Lower lobe of right lung (tissue), 2 donors: ENCODE measurements around the gene CACNA1C. TPM values are rescaled to one million over a fixed set of nuclear protein-coding genes. Genes with fewer than 3 reads are reported as not detected.

ENCODE experiments used
- ATAC-seq, 2 donors: fragments of 200-7000 bp; cut with Tn5 transposase; one replicate each; pipeline ENCODE4 v1.9.1; 2020 to 2022; ENCODE audit warnings: mild to moderate bottlenecking in 2 of 2, moderate library complexity in 2 of 2
- DNase-seq: peaks from one replicate; pipeline ENCODE4 v3.0.0-alpha.2; 2020
- H3K27ac ChIP-seq: fragments of 200-600 bp; one replicate; pipeline ENCODE4 v1.8.0; 2022
- H3K27me3 ChIP-seq: fragments of 200-600 bp; one replicate; pipeline ENCODE4 v1.8.0; 2022; ENCODE audit warnings: low read depth
- H3K36me3 ChIP-seq: fragments of 200-600 bp; one replicate; pipeline ENCODE4 v1.8.0; 2022; ENCODE audit warnings: mild to moderate bottlenecking
- H3K4me1 ChIP-seq: fragments of 200-600 bp; one replicate; pipeline ENCODE4 v1.8.0; 2022
- H3K4me3 ChIP-seq: fragments of 200-600 bp; one replicate; pipeline ENCODE4 v1.8.0; 2022; ENCODE audit warnings: mild to moderate bottlenecking
- H3K9me3 ChIP-seq: fragments of 200-600 bp; one replicate; pipeline ENCODE4 v1.8.0; 2022
- CTCF ChIP-seq: fragments of 200-600 bp; IDR thresholded peaks from one replicate; pipeline ENCODE4 v1.8.0; 2022; ENCODE audit warnings: antibody characterized with exemption, mild to moderate bottlenecking
- intact Hi-C: fragments of 100-400 bp; cut with DNase I; formaldehyde crosslinking; loops from one replicate; pipeline ENCODE4 v1.11.0; 2022
- total RNA-seq: library from RNA; stranded (reverse); fragmentation: NEBNext Ultra II Directional; extraction: Animal tissue kit (Norgen Biotek cat#: 25700); gene quantifications from one replicate; pipeline ENCODE4 v1.2.1, GENCODE V29; 2021
- donor health status: DM: no; HTN: yes; CAD: no; lungs with severe emphysema.

The CACNA1C gene
- total RNA-seq, 1 donor from 2014 or later = 8.4 TPM

GRCh38 chr12:2291947-2292346 lies 239.2 kb downstream of the CACNA1C start:
- intact Hi-C loops = no loop called here
- Histone ChIP-seq H3K36me3 (no peaks in the 10 kb centered on the region), H3K9me3 (no peaks in the 10 kb centered on the region), H3K27me3 (peaks cover 4% of the 10 kb centered on the region), H3K4me3 (no peak overlapping the region), H3K27ac (no peak overlapping the region), H3K4me1 (peaks cover 47% of the 10 kb centered on the region)
- ATAC-seq = no peak
- TF ChIP-seq CTCF = no peak
- DNase-seq = no peak

- H3K27ac ChIP-seq = no peak overlapping the region
- H3K36me3 ChIP-seq = no peaks in the 10 kb centered on the region
- intact Hi-C loops = no loop called here
- DNase-seq (no peak), ATAC-seq (no peak)
- TF ChIP-seq CTCF = no peak
- H3K27me3 ChIP-seq = peaks cover 4% of the 10 kb centered on the region
- H3K9me3 ChIP-seq = no peaks in the 10 kb centered on the region
- peaks cover 42% of the 10 kb centered on the region for H3K4me1 ChIP-seq
- no peak overlapping the region for H3K4me3 ChIP-seq
These were observed 239.8 kb downstream of the CACNA1C start for GRCh38 chr12:2292560-2292959.

GRCh38 chr12:2294651-2295475 lies 242.1 kb downstream of the CACNA1C start:
- Histone ChIP-seq H3K4me1 (peaks cover 27% of the 10 kb centered on the region), H3K4me3 (no peak overlapping the region), H3K36me3 (no peaks in the 10 kb centered on the region), H3K27ac (peak overlapping the region; percentile 18), H3K9me3 (no peaks in the 10 kb centered on the region), H3K27me3 (no peaks in the 10 kb centered on the region)
- ATAC-seq (peak; percentile 82 to 86), DNase-seq (peak; percentile 83)
- no peak for TF ChIP-seq CTCF
- intact Hi-C loops = no loop called here

GRCh38 chr12:2295941-2296461 lies 243.2 kb downstream of the CACNA1C start:
- H3K9me3 ChIP-seq = no peaks in the 10 kb centered on the region
- peaks cover 27% of the 10 kb centered on the region for H3K4me1 ChIP-seq
- DNase-seq = no peak
- no peak overlapping the region for H3K27ac ChIP-seq
- intact Hi-C loops = no loop called here
- no peak for TF ChIP-seq CTCF
- no peak overlapping the region for H3K4me3 ChIP-seq
- peak in 1 of 2 donors; percentile 24 for ATAC-seq
- no peaks in the 10 kb centered on the region for H3K27me3 ChIP-seq
- H3K36me3 ChIP-seq = no peaks in the 10 kb centered on the region

- TF ChIP-seq CTCF = no peak
- Histone ChIP-seq H3K36me3 (no peaks in the 10 kb centered on the region), H3K27ac (no peak overlapping the region), H3K27me3 (no peaks in the 10 kb centered on the region), H3K4me3 (no peak overlapping the region), H3K9me3 (no peaks in the 10 kb centered on the region), H3K4me1 (peaks cover 27% of the 10 kb centered on the region)
- DNase-seq (no peak), ATAC-seq (no peak)
- intact Hi-C loops = no loop called here
These were observed 244.2 kb downstream of the CACNA1C start for GRCh38 chr12:2297004-2297403.
